GM18502 (cell line): Measurements from ENCODE around the gene ROR1.

Source experiments
- ATAC-seq: cut with Tn5 transposase; IDR thresholded peaks from one replicate; pipeline ENCODE4 v1.9.1; 2021; ENCODE audit warnings: mild to moderate bottlenecking; ENCODE audit not compliant: unreplicated experiment, poor library complexity

Gene ROR1

GRCh38 chr1:63984257-63984929 is 210.6 kb downstream of the ROR1 start:
- ATAC-seq: no peak

- no peak for ATAC-seq
Measured at GRCh38 chr1:63984930-63985290, 211.1 kb downstream of the ROR1 start.

- no peak for ATAC-seq
Measured at GRCh38 chr1:63987014-63987627, 213.3 kb downstream of the ROR1 start.

- ATAC-seq: no peak
Measured at GRCh38 chr1:63987628-63988024, 213.8 kb downstream of the ROR1 start.

GRCh38 chr1:63988941-63989340 is 215.1 kb downstream of the ROR1 start:
- no peak for ATAC-seq

GRCh38 chr1:63991685-63992084 is 217.9 kb downstream of the ROR1 start:
- no peak for ATAC-seq

- ATAC-seq: no peak
Measured at GRCh38 chr1:64000021-64000420, 226.2 kb downstream of the ROR1 start.

- no peak for ATAC-seq
Measured at GRCh38 chr1:64001038-64001437, 227.2 kb downstream of the ROR1 start.

- no peak for ATAC-seq
Measured at GRCh38 chr1:64004451-64005025, 230.7 kb downstream of the ROR1 start.

GRCh38 chr1:64005801-64006200 is 232.0 kb downstream of the ROR1 start:
- ATAC-seq: no peak

GRCh38 chr1:64006276-64007051 is 232.6 kb downstream of the ROR1 start:
- no peak for ATAC-seq

GRCh38 chr1:64010316-64010715 is 236.5 kb downstream of the ROR1 start:
- ATAC-seq: no peak

GRCh38 chr1:64013395-64013794 is 239.6 kb downstream of the ROR1 start:
- no peak for ATAC-seq

- peak; percentile 86 for ATAC-seq
Measured at GRCh38 chr1:64019818-64020217, 246.0 kb downstream of the ROR1 start.

- no peak for ATAC-seq
Measured at GRCh38 chr1:64021066-64021465, 247.2 kb downstream of the ROR1 start.

- no peak for ATAC-seq
Measured at GRCh38 chr1:64025051-64025450, 251.2 kb downstream of the ROR1 start.

GRCh38 chr1:64029037-64029436 is 255.2 kb downstream of the ROR1 start:
- no peak for ATAC-seq

- ATAC-seq: no peak
Measured at GRCh38 chr1:64030411-64030810, 256.6 kb downstream of the ROR1 start.

GRCh38 chr1:64031236-64031635 is 257.4 kb downstream of the ROR1 start:
- ATAC-seq: no peak

- no peak for ATAC-seq
Measured at GRCh38 chr1:64033667-64034220, 259.9 kb downstream of the ROR1 start.

- ATAC-seq: no peak
Measured at GRCh38 chr1:64036549-64036948, 262.7 kb downstream of the ROR1 start.
